LoVo (cell line): ENCODE data around the gene GABRA6.
"Not testable (repeated sequence)": the region's sequence is repeated elsewhere in the genome, so short reads cannot be mapped to it uniquely, and the experiment has no call there.

Experiments
- DNase-seq: peaks from one replicate; pipeline ENCODE4 v3.0.0-alpha.2; 2016; ENCODE audit warnings: low spot score

Gene GABRA6

DNA sequence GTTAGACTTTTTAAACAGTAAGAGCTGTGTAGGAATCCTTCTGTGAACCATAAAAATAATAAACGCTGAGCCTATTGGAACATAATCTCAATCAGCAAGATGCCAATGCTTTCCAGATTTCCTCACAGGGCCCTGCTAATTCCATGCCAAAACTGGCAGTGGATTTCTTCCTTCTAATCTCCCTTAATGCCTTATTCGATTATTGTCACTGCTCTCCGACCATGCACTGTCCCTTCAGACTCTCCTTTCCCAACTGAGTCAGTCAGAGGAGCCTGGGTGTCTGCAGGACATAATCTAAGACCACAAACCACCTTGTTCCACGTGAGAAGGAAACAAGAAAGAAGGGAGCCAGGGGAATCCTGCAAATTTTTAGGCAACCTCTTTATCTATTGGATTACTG is at the start of gene GABRA6:
Gene GABRA6 (plus strand): TSS at position 261 of the 400 bp plus-strand sequence. CDS start 269 bp downstream, outside the sequence.
- no peak for DNase-seq

GRCh38 chr5:161637591-161637990 is 47.9 kb upstream of the GABRA6 start:
- DNase-seq, result no peak

DNA sequence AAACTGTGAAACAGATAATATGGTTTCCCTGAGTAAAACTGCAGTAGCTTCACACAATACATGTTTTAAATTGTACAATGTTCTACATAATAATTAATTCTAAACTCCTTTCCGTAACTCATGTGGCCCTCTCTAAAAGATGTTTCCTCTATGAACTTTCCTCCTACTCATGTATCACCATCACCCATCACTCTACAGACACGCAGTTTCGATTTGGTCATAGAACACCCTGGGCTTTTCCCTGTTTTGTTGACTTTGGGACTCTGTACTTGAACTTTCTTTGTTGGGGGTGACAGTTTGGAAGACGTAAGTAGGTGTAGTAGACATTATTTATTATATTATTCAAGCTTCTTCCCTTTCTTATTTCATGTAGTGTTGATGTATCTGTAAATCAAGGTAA is 44.1 kb upstream of the GABRA6 start:
- DNase-seq, result no peak

DNA sequence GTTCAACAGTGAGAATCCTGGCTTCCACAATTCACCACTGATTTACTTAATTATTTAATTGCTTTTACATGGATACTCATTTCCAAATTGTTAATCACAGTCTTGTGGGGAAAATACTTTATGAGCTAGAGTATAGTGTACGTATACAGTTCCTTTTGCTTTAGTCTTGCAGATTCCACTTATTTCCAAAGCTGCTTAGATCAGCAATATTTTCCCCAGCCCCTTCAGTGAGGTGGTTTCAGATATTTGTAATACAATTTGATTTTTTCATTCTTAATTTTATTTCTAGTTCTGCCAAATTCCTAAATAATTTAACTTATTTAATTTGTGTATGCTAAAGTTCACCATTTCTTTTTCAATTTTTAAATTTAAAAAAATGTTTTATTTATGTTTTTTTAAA is 40.3 kb upstream of the GABRA6 start:
- DNase-seq, result no peak

- not testable (repeated sequence) for DNase-seq
Measured at GRCh38 chr5:161651926-161652325, 33.6 kb upstream of the GABRA6 start.

DNA sequence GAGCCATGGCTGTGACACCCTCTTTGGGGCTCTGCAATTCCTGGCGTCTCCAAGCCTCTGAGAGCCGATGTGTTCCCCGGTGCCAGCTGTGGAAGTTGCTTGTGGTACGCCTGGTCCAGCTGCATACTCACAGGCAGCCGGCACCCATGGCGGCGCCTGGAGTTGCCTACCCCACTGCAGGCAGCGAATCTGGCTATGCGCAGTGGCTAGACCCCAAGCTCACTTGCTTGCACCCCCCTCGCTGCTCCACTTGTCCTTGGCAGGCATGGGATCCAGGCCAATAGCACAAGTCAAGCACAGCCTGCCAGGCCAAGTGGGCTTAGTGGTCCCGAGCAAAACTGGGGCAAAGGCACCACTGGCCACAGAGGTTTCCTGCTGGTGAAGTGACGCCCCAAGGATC is 24.7 kb upstream of the GABRA6 start:
- no peak for DNase-seq

- no peak for DNase-seq
Measured at GRCh38 chr5:161663431-161663830, 22.1 kb upstream of the GABRA6 start.

- peak; percentile 18 for DNase-seq
Measured at GRCh38 chr5:161676103-161676502, 9.4 kb upstream of the GABRA6 start.

DNA sequence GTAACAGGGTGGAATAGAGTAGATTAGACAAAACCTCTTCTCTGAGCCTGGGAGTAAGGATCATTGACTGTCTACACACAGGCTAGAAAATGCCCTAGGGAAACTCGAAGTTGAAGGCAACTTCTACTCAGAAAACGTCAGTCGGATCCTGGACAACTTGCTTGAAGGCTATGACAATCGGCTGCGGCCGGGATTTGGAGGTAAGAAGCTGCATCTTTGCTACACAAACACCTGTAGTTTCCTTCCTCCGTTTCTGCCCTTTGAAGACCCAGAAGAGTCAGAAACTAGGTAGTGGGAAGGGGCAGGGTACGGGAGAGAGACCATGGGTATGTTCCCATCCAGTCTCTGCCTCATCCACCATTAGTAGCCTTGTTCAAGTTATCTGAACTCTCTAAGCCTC is 628 bp downstream of the GABRA6 start:
- DNase-seq, result no peak

GRCh38 chr5:161686881-161687280 is 1.4 kb downstream of the GABRA6 start:
- DNase-seq, result no peak

DNA sequence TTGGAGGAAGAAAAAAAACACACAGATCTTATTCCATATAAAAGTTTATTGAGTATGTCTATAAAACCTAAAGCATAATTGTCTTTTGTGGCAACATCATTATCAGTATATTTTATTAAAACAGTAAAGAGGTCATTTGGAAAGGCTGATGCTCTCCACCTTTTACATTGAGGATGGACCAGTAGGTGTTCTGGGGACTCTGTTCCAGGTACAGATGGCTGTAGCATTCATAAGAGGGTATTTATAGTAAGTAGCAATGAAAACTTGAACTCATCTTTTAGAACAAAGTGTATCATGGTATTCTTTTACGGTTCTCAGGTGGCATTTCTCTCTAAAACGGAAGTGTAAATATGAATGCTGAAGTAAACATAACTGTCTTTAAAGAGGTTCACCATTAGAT is 1.8 kb downstream of the GABRA6 start:
- DNase-seq, result no peak

DNA sequence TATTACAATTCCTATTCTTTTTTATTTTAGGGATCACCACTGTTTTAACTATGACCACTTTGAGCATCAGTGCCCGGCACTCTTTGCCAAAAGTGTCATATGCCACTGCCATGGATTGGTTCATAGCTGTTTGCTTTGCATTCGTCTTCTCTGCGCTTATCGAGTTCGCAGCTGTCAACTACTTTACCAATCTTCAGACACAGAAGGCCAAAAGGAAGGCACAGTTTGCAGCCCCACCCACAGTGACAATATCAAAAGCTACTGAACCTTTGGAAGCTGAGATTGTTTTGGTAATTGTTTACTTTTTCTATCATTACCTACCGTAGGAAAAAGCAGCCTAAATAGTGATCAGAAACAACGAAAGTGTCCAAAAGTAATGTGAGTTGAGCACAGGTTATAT is 6.4 kb downstream of the GABRA6 start:
- no peak for DNase-seq

- no peak for DNase-seq
Measured at GRCh38 chr5:161697001-161697400, 11.5 kb downstream of the GABRA6 start.

DNA sequence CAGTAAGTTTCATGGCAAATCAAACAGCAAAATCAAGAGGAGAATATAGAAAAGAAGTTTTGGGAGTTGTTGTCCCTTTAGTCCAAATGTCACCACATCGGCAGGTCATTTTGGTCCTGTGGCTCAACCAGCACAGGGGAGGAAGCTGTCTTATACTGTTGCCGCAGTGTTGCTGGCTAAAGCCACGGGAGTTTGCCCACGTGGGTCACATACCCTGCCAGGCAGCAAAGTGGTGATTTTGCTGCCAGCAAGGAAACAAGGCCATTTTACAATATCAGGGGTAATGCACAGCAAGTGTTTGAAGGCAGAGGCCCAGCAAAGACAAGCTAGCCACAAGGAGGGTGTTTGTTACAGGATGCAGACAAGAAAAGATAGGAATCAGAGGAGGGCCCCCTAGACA is 14.5 kb downstream of the GABRA6 start:
- DNase-seq, result no peak

- DNase-seq, result no peak
Measured at GRCh38 chr5:161703528-161703927, 18.0 kb downstream of the GABRA6 start.

GRCh38 chr5:161707382-161707781 is 21.9 kb downstream of the GABRA6 start:
- DNase-seq, result no peak

DNA sequence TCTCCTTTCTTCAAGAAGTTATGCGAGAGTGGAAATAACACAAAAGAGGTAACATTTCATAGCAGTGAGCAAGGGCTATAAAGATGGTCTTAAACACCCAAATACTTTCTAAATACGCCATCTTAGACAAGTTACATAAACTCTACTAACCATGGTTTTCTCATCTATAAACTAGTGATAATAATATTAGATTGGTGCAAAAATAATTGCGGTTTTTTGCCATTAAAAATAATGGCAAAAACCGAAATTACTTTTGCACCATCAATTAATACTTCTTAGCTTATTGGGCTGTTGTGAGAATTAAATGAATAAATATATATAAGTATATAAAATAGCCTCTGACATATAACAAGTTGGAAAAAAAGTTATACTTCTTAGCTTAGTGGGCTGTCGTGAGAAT is 23.7 kb downstream of the GABRA6 start:
- no peak for DNase-seq

- no peak for DNase-seq
Measured at GRCh38 chr5:161713042-161713441, 27.5 kb downstream of the GABRA6 start.

DNA sequence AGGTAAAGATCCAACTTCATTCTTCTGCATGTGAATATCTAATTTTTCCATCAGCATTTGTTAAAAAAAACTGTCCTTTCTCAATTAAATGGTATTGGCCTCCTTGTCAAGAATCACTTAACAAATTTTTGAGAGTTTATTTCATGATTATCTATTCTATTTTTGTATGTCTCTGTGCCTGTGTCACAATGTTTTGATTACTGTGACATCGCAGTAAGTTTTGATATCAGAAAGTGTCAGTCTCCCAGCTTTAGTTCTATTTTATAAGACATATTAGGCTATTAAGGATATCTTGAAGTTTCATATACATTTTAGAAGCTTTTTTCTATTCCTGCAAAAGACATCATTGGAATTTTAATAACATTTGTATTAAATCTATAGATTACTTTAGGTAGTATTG is 33.6 kb downstream of the GABRA6 start:
- DNase-seq, result no peak

DNA sequence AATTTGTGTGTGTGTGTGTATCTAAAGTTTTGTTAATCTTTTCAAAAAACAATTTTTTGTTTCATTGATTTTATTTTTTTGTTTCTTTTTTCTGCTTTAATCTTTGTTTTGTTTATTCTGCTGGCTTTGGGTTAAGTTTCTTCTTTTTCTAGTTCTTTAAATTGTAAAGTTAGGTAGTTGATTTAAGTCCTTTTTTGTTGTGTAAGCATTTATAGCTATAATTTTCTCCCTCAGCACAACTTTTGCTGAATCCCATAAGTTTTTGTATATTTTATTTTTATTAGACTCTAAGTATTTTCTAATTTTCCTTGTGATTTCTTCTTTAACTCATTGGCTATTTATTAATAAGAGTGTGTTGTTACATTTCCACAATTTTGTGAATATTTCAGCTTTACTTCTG is 34.9 kb downstream of the GABRA6 start:
- DNase-seq, result no peak

GRCh38 chr5:161734741-161735140 is 49.2 kb downstream of the GABRA6 start:
- no peak for DNase-seq

- no peak for DNase-seq
Measured at GRCh38 chr5:161740433-161740832, 54.9 kb downstream of the GABRA6 start.

DNA sequence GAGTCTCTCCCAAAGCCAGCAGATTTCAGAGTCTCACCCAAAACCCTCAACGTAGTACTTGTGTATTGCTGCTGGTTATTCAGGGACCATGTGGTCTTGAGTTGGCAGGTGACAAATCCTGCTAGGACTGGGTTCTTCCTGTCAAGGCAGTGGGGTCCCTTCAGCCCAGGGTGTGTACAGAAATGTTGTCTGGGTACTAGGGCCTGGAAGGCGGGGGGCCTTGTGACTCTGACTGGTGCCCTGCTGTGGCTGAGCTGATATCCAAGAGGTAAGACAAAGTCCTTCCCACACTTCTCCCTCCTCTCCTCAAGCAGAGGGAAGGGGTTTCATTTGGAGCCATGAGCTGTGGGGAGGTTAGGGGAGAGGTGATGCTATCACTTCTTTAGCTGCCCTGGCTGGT is 58.8 kb downstream of the GABRA6 start:
- DNase-seq, result no peak

GRCh38 chr5:161745392-161745791 is 59.9 kb downstream of the GABRA6 start:
- no peak for DNase-seq

DNA sequence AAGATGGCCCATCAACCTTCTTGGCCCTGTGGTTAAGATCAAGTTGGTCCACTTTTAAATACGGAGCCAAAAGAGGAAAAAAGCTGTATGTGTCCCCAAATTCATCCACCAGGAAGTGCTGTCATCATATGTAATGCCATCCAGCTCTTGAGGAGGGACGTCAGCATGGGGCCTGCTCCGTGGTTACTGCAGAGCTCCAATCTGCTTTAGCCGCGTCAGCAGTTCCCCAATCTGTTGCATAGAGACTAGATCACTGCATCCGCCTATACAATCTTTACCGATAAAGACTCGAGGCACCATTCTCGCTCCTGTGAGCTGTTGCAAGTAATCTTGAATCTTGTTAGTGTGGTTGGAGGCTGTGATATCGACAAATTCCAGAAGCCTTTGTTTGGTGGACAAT is 65.7 kb downstream of the GABRA6 start:
- DNase-seq, result no peak
